Uterus (tissue), 2 donors: ENCODE measurements around the gene PPP2R2C.

ENCODE experiments used
- CTCF ChIP-seq, 4 experiments: fragments of 200-600 bp in 2 of 4; fragments of 450-650 bp in 2 of 4; sonication (generic) in 2 of 4; IDR thresholded peaks; one replicate each; pipeline ENCODE4 v1.5.1; 2016 to 2019; ENCODE audit warnings: antibody characterized with exemption in 4 of 4, mild to moderate bottlenecking in 2 of 4, moderate library complexity in 1 of 4
- POLR2A ChIP-seq, 2 donors: fragments of 450-650 bp; IDR thresholded peaks; one replicate each; pipeline ENCODE4 v1.6.1; 2016; ENCODE audit warnings: antibody characterized with exemption in 2 of 2, mild to moderate bottlenecking in 1 of 2, moderate library complexity in 1 of 2

GRCh38 chr4:6309777-6310176 lies 162.6 kb downstream of the PPP2R2C start:
- TF ChIP-seq CTCF (IDR thresholded peaks at IDR 0.05), result no peak
- no peak for TF ChIP-seq POLR2A (IDR thresholded peaks at IDR 0.05)
